SU-DHL-6 (cell line): ENCODE measurements around the gene LRCH1.

Experiments
- H2AFZ ChIP-seq: fragments of 200-600 bp; sonication (generic); 2 replicates; pipeline ENCODE4 v1.6.1; 2014; ENCODE audit warnings: low read depth, mild to moderate bottlenecking, moderate library complexity, mixed read lengths, antibody characterized with exemption, low read length; ENCODE audit not compliant: severe bottlenecking
- H3F3A ChIP-seq: fragments of 200-600 bp; shearing (Covaris generic); 2 replicates; pipeline ENCODE4 v1.6.0; 2016; ENCODE audit warnings: antibody characterized with exemption, mild to moderate bottlenecking; ENCODE audit not compliant: insufficient read depth
- H3K27ac ChIP-seq: fragments of 200-600 bp; sonication (generic); 2 replicates; pipeline ENCODE4 v1.5.1; 2016; ENCODE audit warnings: low read depth, mild to moderate bottlenecking, low read length, moderate library complexity, mixed read lengths
- H3K27me3 ChIP-seq: fragments of 200-600 bp; sonication (generic), shearing (Covaris generic); 2 replicates; pipeline ENCODE4 v1.6.0; 2014; ENCODE audit warnings: mild to moderate bottlenecking, low read length
- H3K36me3 ChIP-seq: fragments of 200-600 bp; sonication (generic); 2 replicates; pipeline ENCODE4 v1.6.1; 2014; ENCODE audit warnings: mild to moderate bottlenecking, low read length, mixed read lengths
- H3K4me2 ChIP-seq: fragments of 300-600, 200-600 bp; shearing (Covaris generic), sonication (generic); 2 replicates; pipeline ENCODE4 v1.6.0; 2014; ENCODE audit warnings: low read length, low read depth, mild to moderate bottlenecking; ENCODE audit not compliant: poor library complexity, severe bottlenecking
- H3K4me3 ChIP-seq: fragments of 200-600 bp; sonication (generic); 2 replicates; pipeline ENCODE4 v1.5.1; 2014; ENCODE audit warnings: antibody characterized with exemption, low read length, mild to moderate bottlenecking, mixed read lengths; ENCODE audit not compliant: insufficient read depth, poor library complexity, severe bottlenecking
- H3K79me2 ChIP-seq: fragments of 200-600 bp; sonication (generic); 2 replicates; pipeline ENCODE4 v1.6.1; 2014; ENCODE audit warnings: mild to moderate bottlenecking, low read length, moderate library complexity; ENCODE audit not compliant: insufficient read depth
- H3K9ac ChIP-seq: fragments of 200-600 bp; sonication (generic); 2 replicates; pipeline ENCODE4 v1.7.0; 2014; ENCODE audit warnings: mild to moderate bottlenecking, low read length
- H3K9me2 ChIP-seq: fragments of 200-600 bp; sonication (generic); replicated peaks from 2 replicates; pipeline ENCODE4 v1.6.1; 2014; ENCODE audit warnings: low read length; ENCODE audit not compliant: insufficient read depth
- H3K9me3 ChIP-seq: fragments of 200-600 bp; sonication (generic); 2 replicates; pipeline ENCODE4 v1.6.1; 2014; ENCODE audit warnings: low read length, mixed read lengths; ENCODE audit not compliant: insufficient read depth
- H4K20me1 ChIP-seq: fragments of 200-600 bp; sonication (generic); 2 replicates; pipeline ENCODE4 v1.6.1; 2014; ENCODE audit warnings: low read depth, mild to moderate bottlenecking, antibody characterized with exemption, low read length, moderate library complexity, mixed read lengths
- EZH2phosphoT487 ChIP-seq: fragments of 200-600 bp; sonication (generic), shearing (Covaris generic); conservative IDR thresholded peaks from 2 replicates; pipeline ENCODE4 v1.6.1; 2018; ENCODE audit warnings: mild to moderate bottlenecking, antibody characterized with exemption, low read length, moderate library complexity, mixed read lengths
- TF ChIP-seq, protein P1 (sequence below): fragments of 200-600 bp; sonication (generic); IDR thresholded peaks from one replicate; pipeline ENCODE4 v1.5.1; 2017; ENCODE audit warnings: antibody characterized with exemption, mild to moderate bottlenecking, low read length, moderate library complexity; ENCODE audit not compliant: insufficient read depth, poor library complexity, severe bottlenecking

Gene LRCH1

GRCh38 chr13:46529216-46529919, 23.6 kb upstream of the LRCH1 start:
- no peak for TF ChIP-seq EZH2phosphoT487
- TF ChIP-seq, protein P1, sequence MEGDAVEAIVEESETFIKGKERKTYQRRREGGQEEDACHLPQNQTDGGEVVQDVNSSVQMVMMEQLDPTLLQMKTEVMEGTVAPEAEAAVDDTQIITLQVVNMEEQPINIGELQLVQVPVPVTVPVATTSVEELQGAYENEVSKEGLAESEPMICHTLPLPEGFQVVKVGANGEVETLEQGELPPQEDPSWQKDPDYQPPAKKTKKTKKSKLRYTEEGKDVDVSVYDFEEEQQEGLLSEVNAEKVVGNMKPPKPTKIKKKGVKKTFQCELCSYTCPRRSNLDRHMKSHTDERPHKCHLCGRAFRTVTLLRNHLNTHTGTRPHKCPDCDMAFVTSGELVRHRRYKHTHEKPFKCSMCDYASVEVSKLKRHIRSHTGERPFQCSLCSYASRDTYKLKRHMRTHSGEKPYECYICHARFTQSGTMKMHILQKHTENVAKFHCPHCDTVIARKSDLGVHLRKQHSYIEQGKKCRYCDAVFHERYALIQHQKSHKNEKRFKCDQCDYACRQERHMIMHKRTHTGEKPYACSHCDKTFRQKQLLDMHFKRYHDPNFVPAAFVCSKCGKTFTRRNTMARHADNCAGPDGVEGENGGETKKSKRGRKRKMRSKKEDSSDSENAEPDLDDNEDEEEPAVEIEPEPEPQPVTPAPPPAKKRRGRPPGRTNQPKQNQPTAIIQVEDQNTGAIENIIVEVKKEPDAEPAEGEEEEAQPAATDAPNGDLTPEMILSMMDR: no peak
- H3K9me3 ChIP-seq: no peaks in the 10 kb centered on the region
- no peaks in the 10 kb centered on the region for H4K20me1 ChIP-seq
- no peak overlapping the region for H3K27ac ChIP-seq
- no peaks in the 10 kb centered on the region for H3F3A ChIP-seq
- H3K4me2 ChIP-seq: no peak overlapping the region
- no peak overlapping the region for H3K4me3 ChIP-seq
- H3K9me2 ChIP-seq: no peaks in the 10 kb centered on the region
- no peak overlapping the region for H3K9ac ChIP-seq
- H3K79me2 ChIP-seq: no peaks in the 10 kb centered on the region
- H3K36me3 ChIP-seq: no peaks in the 10 kb centered on the region
- no peaks in the 10 kb centered on the region for H3K27me3 ChIP-seq
- H2AFZ ChIP-seq: no peak overlapping the region

DNA sequence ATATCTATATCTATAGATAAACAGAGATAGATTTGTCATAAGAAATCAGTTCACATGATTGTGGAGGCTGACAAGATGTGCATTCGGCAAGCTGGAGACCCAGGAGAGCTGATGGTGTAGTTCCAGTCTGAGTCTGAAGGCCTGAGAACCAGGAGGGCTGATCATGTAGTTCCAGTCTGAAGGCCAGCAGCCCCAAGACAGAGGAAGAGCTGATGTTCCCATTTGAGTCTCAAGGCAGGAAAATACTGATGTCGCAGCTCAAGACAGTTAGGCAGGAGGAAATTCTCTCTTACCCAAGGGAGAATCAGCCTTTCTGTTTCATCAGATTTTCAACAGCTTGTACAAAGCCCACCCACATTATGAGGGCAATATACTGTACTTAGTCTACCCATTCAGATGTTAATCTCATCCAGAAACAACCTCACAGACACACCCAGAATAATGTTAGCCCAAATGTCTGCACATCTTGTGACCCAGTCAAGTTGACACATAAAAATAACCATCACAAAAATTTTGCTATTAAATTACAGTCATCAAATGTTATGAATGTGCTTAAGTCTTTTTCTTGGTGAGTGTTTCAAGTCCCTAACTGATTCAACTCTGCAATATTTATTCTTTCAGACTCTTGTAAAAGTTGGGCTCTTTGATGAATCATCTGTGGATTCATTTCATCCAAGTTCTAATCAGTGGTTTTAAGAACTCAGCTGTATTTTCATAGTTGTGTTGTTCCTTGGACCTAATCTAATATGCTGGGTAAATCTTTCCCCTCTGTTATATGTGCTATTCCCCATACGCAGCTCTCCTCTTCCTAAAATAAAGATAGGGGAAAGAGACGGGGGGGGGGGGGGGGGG, 22.7 kb upstream of the LRCH1 start:
- no peaks in the 10 kb centered on the region for H3K9me3 ChIP-seq
- H3K27me3 ChIP-seq: no peaks in the 10 kb centered on the region
- H3K9me2 ChIP-seq: no peaks in the 10 kb centered on the region
- H3K27ac ChIP-seq: no peak overlapping the region
- H2AFZ ChIP-seq: no peak overlapping the region
- no peak overlapping the region for H3K4me3 ChIP-seq
- H3K36me3 ChIP-seq: no peaks in the 10 kb centered on the region
- H3K9ac ChIP-seq: no peak overlapping the region
- H3F3A ChIP-seq: no peaks in the 10 kb centered on the region
- H3K4me2 ChIP-seq: no peak overlapping the region
- H4K20me1 ChIP-seq: no peaks in the 10 kb centered on the region
- TF ChIP-seq, protein P1: no peak
- no peak for TF ChIP-seq EZH2phosphoT487
- no peaks in the 10 kb centered on the region for H3K79me2 ChIP-seq

GRCh38 chr13:46531953-46532352, 21.0 kb upstream of the LRCH1 start:
- Histone ChIP-seq H3K4me3 (no peak overlapping the region), H3K4me2 (no peak overlapping the region), H4K20me1 (no peaks in the 10 kb centered on the region), H3K27ac (no peak overlapping the region), H3K9ac (no peak overlapping the region), H3K27me3 (no peaks in the 10 kb centered on the region), H3K9me2 (no peaks in the 10 kb centered on the region), H2AFZ (no peak overlapping the region), H3K9me3 (no peaks in the 10 kb centered on the region), H3K79me2 (no peaks in the 10 kb centered on the region), H3K36me3 (no peaks in the 10 kb centered on the region), H3F3A (no peaks in the 10 kb centered on the region)
- TF ChIP-seq EZH2phosphoT487: no peak
- TF ChIP-seq, protein P1: no peak
